Chondrocyte (in vitro differentiated cells): Measurements from ENCODE around the gene WFS1. TPM values are rescaled to one million over a fixed set of nuclear protein-coding genes. Genes with fewer than 3 reads are reported as not detected.

ENCODE experiments used
- DNase-seq: peaks from one replicate; pipeline ENCODE4 v3.0.0; 2021; ENCODE audit warnings: mixed read lengths, low spot score
- H3K27ac Mint-ChIP-seq: one replicate; pipeline ENCODE4 v1.8.0; 2021; ENCODE audit warnings: mild to moderate bottlenecking, moderate library complexity, mixed read lengths; ENCODE audit not compliant: unreplicated experiment
- H3K27me3 Mint-ChIP-seq: 2 replicates; pipeline ENCODE4 v1.8.0; 2021; ENCODE audit warnings: low read depth, mixed read lengths
- H3K36me3 Mint-ChIP-seq: 2 replicates; pipeline ENCODE4 v1.8.0; 2021; ENCODE audit warnings: low read depth, mixed read lengths
- H3K4me1 Mint-ChIP-seq: 2 replicates; pipeline ENCODE4 v1.8.0; 2021; ENCODE audit warnings: low read depth, mild to moderate bottlenecking, mixed read lengths
- H3K4me3 Mint-ChIP-seq: one replicate; pipeline ENCODE4 v1.8.0; 2021; ENCODE audit warnings: mild to moderate bottlenecking, moderate library complexity, mixed read lengths; ENCODE audit not compliant: unreplicated experiment
- H3K9me3 Mint-ChIP-seq: 2 replicates; pipeline ENCODE4 v1.8.0; 2021; ENCODE audit warnings: low read depth, mixed read lengths
- total RNA-seq: library from RNA; stranded (reverse); gene quantifications from 3 replicates; pipeline ENCODE4 v1.2.1, GENCODE V29; 2021
- TF ChIP-seq, protein P1 (sequence below): fragments of 200-600 bp; sonication (generic); IDR thresholded peaks from 2 replicates; pipeline ENCODE4 v1.5.0; 2021; ENCODE audit warnings: antibody characterized with exemption, mild to moderate bottlenecking, moderate library complexity

WFS1 gene
- total RNA-seq, 1 donor from 2014 or later: 54.6 TPM

DNA sequence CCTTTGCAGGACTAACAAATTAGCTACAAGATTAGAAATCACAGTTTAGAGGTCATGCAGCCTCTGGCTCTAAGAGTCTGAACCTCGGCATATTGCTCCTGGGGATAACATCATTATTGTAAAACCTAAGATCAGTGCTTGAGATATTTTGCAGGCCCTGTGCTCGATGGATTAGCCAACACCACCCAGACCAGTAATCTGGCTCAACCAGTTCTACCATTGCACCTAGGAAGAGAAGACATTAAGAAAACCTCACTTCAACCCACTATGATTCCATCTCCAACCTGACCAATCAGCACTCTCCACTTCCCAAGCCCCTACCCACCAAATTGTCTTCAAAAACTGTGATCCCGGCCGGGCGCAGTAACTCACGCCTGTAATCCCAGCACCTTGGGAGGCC is 43.6 kb downstream of the WFS1 start:
- no peaks in the 10 kb centered on the region for H3K36me3 Mint-ChIP-seq

DNA sequence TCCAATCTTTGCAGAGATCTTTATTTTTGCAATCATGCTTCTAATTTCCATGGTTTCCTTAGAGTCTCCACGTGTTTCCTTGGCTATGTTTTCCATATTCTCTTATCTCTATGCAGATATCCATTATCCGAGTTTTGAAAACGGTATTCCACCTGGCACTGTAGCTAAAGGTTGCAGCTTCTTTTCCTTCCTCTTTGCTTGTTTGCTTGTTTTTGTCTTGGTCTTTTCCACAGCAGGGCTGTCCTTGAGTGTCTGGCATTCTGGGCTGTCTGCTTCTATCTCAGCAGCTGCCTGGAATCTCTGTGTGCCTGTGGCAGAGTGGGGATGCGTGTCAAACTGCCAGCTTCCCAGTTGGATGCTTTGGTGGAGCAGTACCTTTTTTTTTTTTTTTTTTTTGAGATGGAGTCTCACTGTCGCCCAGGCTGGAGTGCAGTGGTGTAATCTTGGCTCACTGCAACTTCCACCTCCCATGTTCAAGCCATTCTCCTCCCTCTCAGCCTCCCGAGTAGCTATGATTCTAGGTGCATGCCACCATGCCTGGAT is 46.9 kb downstream of the WFS1 start:
- DNase-seq: no peak
- H3K4me3 Mint-ChIP-seq: no peak overlapping the region
- peaks cover 43% of the 10 kb centered on the region for H3K27me3 Mint-ChIP-seq
- no peaks in the 10 kb centered on the region for H3K4me1 Mint-ChIP-seq
- H3K27ac Mint-ChIP-seq: no peak overlapping the region
- H3K36me3 Mint-ChIP-seq: no peaks in the 10 kb centered on the region
- TF ChIP-seq, protein P1, sequence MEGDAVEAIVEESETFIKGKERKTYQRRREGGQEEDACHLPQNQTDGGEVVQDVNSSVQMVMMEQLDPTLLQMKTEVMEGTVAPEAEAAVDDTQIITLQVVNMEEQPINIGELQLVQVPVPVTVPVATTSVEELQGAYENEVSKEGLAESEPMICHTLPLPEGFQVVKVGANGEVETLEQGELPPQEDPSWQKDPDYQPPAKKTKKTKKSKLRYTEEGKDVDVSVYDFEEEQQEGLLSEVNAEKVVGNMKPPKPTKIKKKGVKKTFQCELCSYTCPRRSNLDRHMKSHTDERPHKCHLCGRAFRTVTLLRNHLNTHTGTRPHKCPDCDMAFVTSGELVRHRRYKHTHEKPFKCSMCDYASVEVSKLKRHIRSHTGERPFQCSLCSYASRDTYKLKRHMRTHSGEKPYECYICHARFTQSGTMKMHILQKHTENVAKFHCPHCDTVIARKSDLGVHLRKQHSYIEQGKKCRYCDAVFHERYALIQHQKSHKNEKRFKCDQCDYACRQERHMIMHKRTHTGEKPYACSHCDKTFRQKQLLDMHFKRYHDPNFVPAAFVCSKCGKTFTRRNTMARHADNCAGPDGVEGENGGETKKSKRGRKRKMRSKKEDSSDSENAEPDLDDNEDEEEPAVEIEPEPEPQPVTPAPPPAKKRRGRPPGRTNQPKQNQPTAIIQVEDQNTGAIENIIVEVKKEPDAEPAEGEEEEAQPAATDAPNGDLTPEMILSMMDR: no peak
- H3K9me3 Mint-ChIP-seq: no peaks in the 10 kb centered on the region

More for the DNA sequence above, 43.6 kb downstream of the WFS1 start:
- Mint-ChIP-seq H3K4me1 (no peaks in the 10 kb centered on the region), H3K9me3 (peaks cover 4% of the 10 kb centered on the region), H3K27me3 (peaks cover 28% of the 10 kb centered on the region), H3K4me3 (no peak overlapping the region), H3K27ac (no peak overlapping the region)
- TF ChIP-seq, protein P1: no peak
- no peak for DNase-seq

DNA sequence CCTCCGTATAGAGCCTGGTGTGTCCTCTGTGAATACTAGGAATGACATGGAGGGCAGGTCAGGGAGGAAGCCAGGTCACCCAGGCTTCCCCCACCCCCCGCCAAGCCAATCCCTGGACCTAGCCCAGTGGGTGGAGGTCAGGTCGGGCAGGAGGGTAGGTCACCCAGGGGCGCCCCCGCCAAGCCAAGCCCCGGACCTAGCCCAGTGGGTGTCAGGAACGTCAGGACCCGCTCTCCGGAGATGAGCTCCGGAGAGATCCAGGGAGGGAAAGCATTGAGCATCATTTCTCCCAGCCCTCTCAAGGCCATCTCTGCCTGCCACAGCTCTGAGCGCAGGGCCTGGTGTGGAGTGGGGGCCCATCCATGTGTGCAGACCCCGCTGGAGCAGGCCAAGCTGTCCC is 48.6 kb downstream of the WFS1 start:
- H3K9me3 Mint-ChIP-seq: no peaks in the 10 kb centered on the region
- TF ChIP-seq, protein P1: no peak
- H3K4me3 Mint-ChIP-seq: no peak overlapping the region
- H3K27ac Mint-ChIP-seq: no peak overlapping the region
- H3K27me3 Mint-ChIP-seq: peaks cover 51% of the 10 kb centered on the region
- H3K4me1 Mint-ChIP-seq: no peaks in the 10 kb centered on the region
- DNase-seq: no peak
- H3K36me3 Mint-ChIP-seq: no peaks in the 10 kb centered on the region

DNA sequence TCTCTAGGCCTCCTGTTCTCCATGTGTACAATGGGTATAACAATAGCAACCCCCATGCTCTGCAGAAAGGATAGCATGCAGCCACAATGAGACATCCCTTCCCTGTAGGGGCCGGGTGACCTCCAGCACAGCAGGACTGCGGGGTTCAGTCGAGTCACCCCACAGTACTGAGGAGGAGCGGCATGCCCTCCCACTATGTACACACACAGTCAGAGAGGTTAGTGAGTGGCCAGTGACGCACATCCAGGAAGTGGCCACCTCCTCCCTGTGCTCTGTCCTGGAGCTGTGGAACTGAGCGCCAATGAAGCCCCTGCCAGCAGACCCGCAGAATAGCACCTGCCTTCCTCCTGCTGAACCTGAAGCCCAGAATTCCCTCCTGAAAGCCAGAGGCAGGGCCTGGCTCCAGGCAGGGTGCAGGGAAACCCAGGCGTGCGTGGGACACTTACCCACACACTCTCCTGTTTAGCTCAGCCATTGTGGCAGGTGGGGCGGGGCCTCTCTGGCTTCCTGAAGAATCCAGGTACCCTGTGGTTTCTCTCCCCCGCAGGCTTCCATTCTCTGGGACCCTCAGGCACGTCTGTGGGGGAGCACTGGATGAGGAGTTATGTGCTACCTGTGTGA is 50.0 kb downstream of the WFS1 start:
- H3K9me3 Mint-ChIP-seq: no peaks in the 10 kb centered on the region
- H3K4me1 Mint-ChIP-seq: no peaks in the 10 kb centered on the region
- H3K4me3 Mint-ChIP-seq: no peak overlapping the region
- H3K36me3 Mint-ChIP-seq: no peaks in the 10 kb centered on the region
- no peak overlapping the region for H3K27ac Mint-ChIP-seq
- DNase-seq: no peak
- TF ChIP-seq, protein P1: no peak
- peaks cover 46% of the 10 kb centered on the region for H3K27me3 Mint-ChIP-seq

DNA sequence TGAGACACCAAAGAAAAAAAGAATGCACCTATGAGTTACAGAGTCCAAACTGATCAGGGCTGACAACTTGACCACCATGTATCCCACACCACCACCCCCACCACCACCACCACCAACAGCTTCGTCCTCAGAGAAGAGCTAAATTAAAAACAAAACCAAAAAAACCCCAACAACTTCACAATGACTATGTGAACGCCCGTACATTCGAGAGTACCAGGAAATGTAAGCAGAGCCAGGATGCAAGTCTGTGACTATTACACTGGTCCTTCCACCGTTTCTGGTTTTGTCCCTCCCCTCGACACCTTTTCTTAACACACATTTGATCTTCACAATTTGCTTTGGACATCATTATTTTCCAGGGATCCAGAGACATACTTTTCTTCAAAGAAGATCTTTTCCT is 51.0 kb downstream of the WFS1 start:
- Mint-ChIP-seq H3K4me1 (no peaks in the 10 kb centered on the region), H3K36me3 (no peaks in the 10 kb centered on the region), H3K9me3 (no peaks in the 10 kb centered on the region), H3K4me3 (no peak overlapping the region), H3K27me3 (peaks cover 46% of the 10 kb centered on the region), H3K27ac (no peak overlapping the region)
- DNase-seq: no peak
- TF ChIP-seq, protein P1: no peak
